Measurements from ENCODE around the gene STK32C.
"Not testable (repeated sequence)": the region's sequence is repeated elsewhere in the genome, so short reads cannot be mapped to it uniquely, and the experiment has no call there.

STK32C gene

GRCh38 chr10:132227851-132228390, 79.8 kb downstream of the STK32C start:
- no peak for DNase-seq

GRCh38 chr10:132226586-132227405, 81.0 kb downstream of the STK32C start:
- no peak for DNase-seq

GRCh38 chr10:132225849-132226205, 81.9 kb downstream of the STK32C start:
- no peak for DNase-seq

GRCh38 chr10:132225073-132225848, 82.5 kb downstream of the STK32C start:
- no peak for DNase-seq

GRCh38 chr10:132224343-132225072, 83.2 kb downstream of the STK32C start:
- DNase-seq: no peak

GRCh38 chr10:132223611-132224342, 84.0 kb downstream of the STK32C start:
- no peak for DNase-seq

GRCh38 chr10:132223156-132223590, 84.6 kb downstream of the STK32C start:
- DNase-seq: no peak

- DNase-seq: no peak
Observed at GRCh38 chr10:132222726-132223125, 85.0 kb downstream of the STK32C start.

GRCh38 chr10:132220996-132221395, 86.8 kb downstream of the STK32C start:
- not testable (repeated sequence) for DNase-seq

GRCh38 chr10:132220061-132220460, 87.7 kb downstream of the STK32C start:
- DNase-seq: no peak

GRCh38 chr10:132219486-132219885, 88.3 kb downstream of the STK32C start:
- DNase-seq: no peak

- not testable (repeated sequence) for DNase-seq
Observed at GRCh38 chr10:132216441-132216840, 91.3 kb downstream of the STK32C start.

- no peak for DNase-seq
Observed at GRCh38 chr10:132213917-132214316, 93.8 kb downstream of the STK32C start.

- no peak for DNase-seq
Observed at GRCh38 chr10:132212816-132213215, 94.9 kb downstream of the STK32C start.

- no peak for DNase-seq
Observed at GRCh38 chr10:132211246-132211645, 96.5 kb downstream of the STK32C start.

- DNase-seq: no peak
Observed at GRCh38 chr10:132210766-132211165, 97.0 kb downstream of the STK32C start.

GRCh38 chr10:132209978-132210530, 97.7 kb downstream of the STK32C start:
- DNase-seq: no peak

- DNase-seq: no peak
Observed at GRCh38 chr10:132209130-132209529, 98.6 kb downstream of the STK32C start.

GRCh38 chr10:132208462-132209050, 99.2 kb downstream of the STK32C start:
- DNase-seq: no peak

- DNase-seq: no peak
Observed at GRCh38 chr10:132207536-132208461, 100.0 kb downstream of the STK32C start.
